H1 (cell line): ENCODE results near the gene SLC24A5. TPM values are rescaled to one million over a fixed set of nuclear protein-coding genes. Genes with fewer than 3 reads are reported as not detected.

Source experiments
- CTCF ChIA-PET: fragments of 300-600 bp; sonication (Branson Sonifier 250); formaldehyde crosslinking; loops from one replicate; lab custom pipeline; 2021; ENCODE audit not compliant: partially characterized antibody; lab: Charles Lee
- POLR2A ChIA-PET: fragments of 300-600 bp; sonication (Branson Sonifier 250); formaldehyde crosslinking; loops from one replicate; lab custom pipeline; 2021; ENCODE audit warnings: inconsistent platforms; ENCODE audit not compliant: partially characterized antibody; lab: Charles Lee
- DNase-seq, 2 experiments: peaks; one replicate each; pipeline versions ENCODE4 v3.0.0 to v3.0.0-alpha.2; 2010 to 2022; ENCODE audit warnings: low spot score in 2 of 2, low read depth in 1 of 2, mixed read lengths in 1 of 2
- FAIRE-seq: peaks from 2 replicates; lab custom pipeline; 2011; peaks lifted over from hg19 to GRCh38; lab: Jason Lieb, UNC
- H2AFZ ChIP-seq: 2 replicates; pipeline ENCODE4 v1.8.1; 2012; ENCODE audit warnings: low read length, inconsistent platforms
- H2AK5ac ChIP-seq: 2 replicates; pipeline ENCODE4 v1.6.1; 2013; ENCODE audit warnings: low read depth, low read length
- H2BK120ac ChIP-seq: replicated peaks from 2 replicates; pipeline ENCODE3; 2013; ENCODE audit warnings: low read depth, low read length, inconsistent platforms
- H2BK12ac ChIP-seq: 2 replicates; pipeline ENCODE4 v1.6.1; 2013; ENCODE audit warnings: low read depth, low read length
- H2BK15ac ChIP-seq: 2 replicates; pipeline ENCODE4 v1.6.1; 2013; ENCODE audit warnings: low read length
- H2BK20ac ChIP-seq: 2 replicates; pipeline ENCODE4 v1.6.1; 2013; ENCODE audit warnings: low read length
- H2BK5ac ChIP-seq: 2 replicates; pipeline ENCODE4 v1.6.1; 2013; ENCODE audit warnings: low read depth, low read length
- H3K14ac ChIP-seq: 2 replicates; pipeline ENCODE4 v1.6.1; 2013; ENCODE audit warnings: inconsistent platforms; ENCODE audit not compliant: insufficient read length
- H3K18ac ChIP-seq: 2 replicates; pipeline ENCODE4 v1.6.1; 2013; ENCODE audit warnings: low read length; ENCODE audit errors: extremely low read depth
- H3K23ac ChIP-seq: 2 replicates; pipeline ENCODE4 v1.6.1; 2013; ENCODE audit warnings: inconsistent platforms; ENCODE audit not compliant: insufficient read length
- H3K23me2 ChIP-seq: 2 replicates; pipeline ENCODE4 v1.6.1; 2013; ENCODE audit warnings: low read depth, low read length
- H3K27ac ChIP-seq: 2 replicates; pipeline ENCODE4 v1.6.1; 2011; ENCODE audit warnings: low read depth, low read length, inconsistent platforms
- H3K27me3 ChIP-seq, 4 experiments: replicated peaks in 1 of 4; 1 replicate in 1 of 4; 2 replicates in 3 of 4; pipeline versions ENCODE4 v1.6.1 to v1.8.1; 2011 to 2013; ENCODE audit warnings: low read length in 3 of 4, mild to moderate bottlenecking in 3 of 4, inconsistent platforms in 2 of 4, mixed read lengths in 2 of 4, moderate library complexity in 1 of 4; ENCODE audit not compliant: control insufficient read depth in 3 of 4, insufficient read depth in 3 of 4; ENCODE audit errors: extremely low read depth in 1 of 4
- H3K36me3 ChIP-seq, 4 experiments: 2 replicates each; pipeline versions ENCODE4 v1.6.1 to v1.8.1; 2011 to 2013; ENCODE audit warnings: mild to moderate bottlenecking in 4 of 4, low read length in 3 of 4, moderate library complexity in 2 of 4, control low read depth in 1 of 4, inconsistent platforms in 1 of 4; ENCODE audit not compliant: insufficient read depth in 4 of 4, control insufficient read depth in 2 of 4
- H3K4ac ChIP-seq: replicated peaks from 2 replicates; pipeline ENCODE3; 2013; ENCODE audit warnings: low read length, low read depth, mixed read lengths, inconsistent platforms; ENCODE audit not compliant: insufficient read length
- H3K4me1 ChIP-seq, 4 experiments: replicated peaks in 1 of 4; 1 replicate in 1 of 4; 2 replicates in 3 of 4; pipeline versions ENCODE4 v1.6.1 to v1.8.1; 2011 to 2013; ENCODE audit warnings: low read length in 3 of 4, inconsistent platforms in 2 of 4, mixed read lengths in 1 of 4; ENCODE audit not compliant: insufficient read depth in 4 of 4, control insufficient read depth in 3 of 4
- H3K4me2 ChIP-seq, 2 experiments: 2 replicates each; pipeline versions ENCODE4 v1.6.1 to v1.8.1; 2011 to 2013; ENCODE audit warnings: low read depth in 2 of 2, low read length in 2 of 2, control low read depth in 1 of 2, inconsistent platforms in 1 of 2, mild to moderate bottlenecking in 1 of 2; ENCODE audit not compliant: insufficient read depth in 1 of 2
- H3K4me3 ChIP-seq, 4 experiments: fragments of 200-600, 300-600 bp in 1 of 4; sonication (generic), shearing (Covaris generic), sonication (Bioruptor Twin) in 1 of 4; 2 replicates each; pipeline versions ENCODE4 v1.5.1 to v1.8.1; 2011 to 2016; ENCODE audit warnings: low read length in 4 of 4, low read depth in 3 of 4, control low read depth in 2 of 4, inconsistent platforms in 2 of 4, mild to moderate bottlenecking in 2 of 4, mixed read lengths in 1 of 4, moderate library complexity in 1 of 4; ENCODE audit not compliant: insufficient read depth in 2 of 4; ENCODE audit errors: extremely low read depth in 1 of 4
- H3K56ac ChIP-seq: replicated peaks from 2 replicates; pipeline ENCODE3; 2013; ENCODE audit warnings: low read depth, mild to moderate bottlenecking, mixed read lengths, low read length, inconsistent platforms; ENCODE audit not compliant: insufficient read length
- H3K79me1 ChIP-seq: 2 replicates; pipeline ENCODE4 v1.6.1; 2013; ENCODE audit warnings: low read depth, low read length, control low read depth
- H3K79me2 ChIP-seq, 2 experiments: 2 replicates each; pipeline versions ENCODE4 v1.6.1 to v1.8.1; 2012 to 2013; ENCODE audit warnings: low read length in 2 of 2, mild to moderate bottlenecking in 2 of 2, inconsistent platforms in 1 of 2; ENCODE audit not compliant: insufficient read depth in 2 of 2, control insufficient read depth in 1 of 2
- H3K9ac ChIP-seq, 4 experiments: replicated peaks in 1 of 4; 1 replicate in 1 of 4; 2 replicates in 3 of 4; pipeline versions ENCODE4 v1.6.1 to v1.8.1; 2011 to 2013; ENCODE audit warnings: low read depth in 3 of 4, low read length in 3 of 4, control low read depth in 2 of 4, mild to moderate bottlenecking in 2 of 4, moderate library complexity in 2 of 4, inconsistent platforms in 1 of 4; ENCODE audit errors: extremely low read depth in 1 of 4
- H3K9me3 ChIP-seq, 2 experiments: 2 replicates each; pipeline versions ENCODE4 v1.6.1 to v1.8.1; 2012 to 2013; ENCODE audit warnings: mild to moderate bottlenecking in 2 of 2, moderate library complexity in 2 of 2, control low read depth in 1 of 2, inconsistent platforms in 1 of 2, low read depth in 1 of 2, low read length in 1 of 2, mixed read lengths in 1 of 2; ENCODE audit not compliant: insufficient read depth in 2 of 2
- H4K20me1 ChIP-seq, 2 experiments: replicated peaks in 1 of 2; 2 replicates each; pipeline versions ENCODE3 to v1.8.1; 2011 to 2013; ENCODE audit warnings: inconsistent platforms in 2 of 2, low read length in 2 of 2, mild to moderate bottlenecking in 1 of 2; ENCODE audit not compliant: insufficient read depth in 2 of 2, control insufficient read depth in 1 of 2
- H4K5ac ChIP-seq: 2 replicates; pipeline ENCODE4 v1.6.1; 2013; ENCODE audit warnings: low read length, low read depth, mixed read lengths, inconsistent platforms; ENCODE audit not compliant: insufficient read length
- H4K8ac ChIP-seq: 2 replicates; pipeline ENCODE4 v1.8.0; 2013; ENCODE audit warnings: mild to moderate bottlenecking, moderate library complexity, low read length, inconsistent platforms; ENCODE audit not compliant: insufficient read depth; ENCODE audit errors: extremely low read depth
- H4K91ac ChIP-seq: replicated peaks from 2 replicates; pipeline ENCODE3; 2013; ENCODE audit warnings: low read length, mixed read lengths, inconsistent platforms; ENCODE audit not compliant: insufficient read length
- ASH2L ChIP-seq: fragments of 200-600, 300-600 bp; sonication (generic); IDR thresholded peaks from one replicate; pipeline ENCODE4 v1.7.1; 2017; ENCODE audit warnings: low read length
- ATF2 ChIP-seq: IDR thresholded peaks from 2 replicates; pipeline ENCODE4 v1.6.1; 2012; ENCODE audit warnings: low read length, inconsistent platforms
- BACH1 ChIP-seq: IDR thresholded peaks from 2 replicates; pipeline ENCODE4 v1.6.1; 2012; ENCODE audit warnings: low read length, improper control_type of control experiment
- GTF2F1 ChIP-seq: IDR thresholded peaks from 2 replicates; pipeline ENCODE4 v1.6.1; 2012; ENCODE audit warnings: low read depth, low read length, improper control_type of control experiment, borderline replicate concordance
- MAX ChIP-seq: IDR thresholded peaks from 2 replicates; pipeline ENCODE4 v1.6.1; 2012; ENCODE audit warnings: inconsistent platforms
- POLR2AphosphoS5 ChIP-seq: IDR thresholded peaks from 2 replicates; pipeline ENCODE4 v1.6.1; 2011; ENCODE audit warnings: low read depth, low read length
- RXRA ChIP-seq: IDR thresholded peaks from 2 replicates; pipeline ENCODE4 v1.6.1; 2011; ENCODE audit warnings: low read depth, mild to moderate bottlenecking, low read length, moderate library complexity; ENCODE audit not compliant: insufficient read depth
- SIX5 ChIP-seq: IDR thresholded peaks from 2 replicates; pipeline ENCODE4 v1.6.1; 2011; ENCODE audit warnings: mild to moderate bottlenecking, low read depth, low read length
- SP2 ChIP-seq: IDR thresholded peaks from 2 replicates; pipeline ENCODE4 v1.6.1; 2012; ENCODE audit warnings: mild to moderate bottlenecking, low read length, inconsistent platforms
- SUZ12 ChIP-seq: fragments of 200-600 bp; sonication (generic); IDR thresholded peaks from 2 replicates; pipeline ENCODE4 v1.6.1; 2012; ENCODE audit warnings: mild to moderate bottlenecking, inconsistent platforms, low read length, moderate library complexity, mixed read lengths
- TBP ChIP-seq: IDR thresholded peaks from 2 replicates; pipeline ENCODE4 v1.6.1; 2011; ENCODE audit warnings: low read depth, low read length, improper control_type of control experiment
- ZNF274 ChIP-seq: IDR thresholded peaks from 2 replicates; pipeline ENCODE4 v1.7.0; 2012; ENCODE audit warnings: low read length, borderline replicate concordance; ENCODE audit errors: extremely low read depth
- WGBS, 2 experiments: shearing (Covaris generic) in 1 of 2; methylation state at CpG; one replicate each; pipeline versions ENCODE4 v1.1.6 to v1.1.7; 2013 to 2015; ENCODE audit warnings: low lambda C conversion rate in 2 of 2, mixed read lengths in 2 of 2, inconsistent platforms in 1 of 2, low coverage in 1 of 2, missing lambda C conversion rate in 1 of 2; ENCODE audit not compliant: insufficient replicate concordance in 2 of 2, insufficient coverage in 1 of 2, insufficient read length in 1 of 2; ENCODE audit errors: extremely low coverage in 1 of 2, missing lambda C conversion rate in 1 of 2; 5-methylcytosine and 5-hydroxymethylcytosine counted together
- polyA plus RNA-seq, 7 experiments: library from polyadenylated mRNA; depleted of rRNA in 3 of 7; stranded (reverse) in 5 of 7; unstranded in 2 of 7; fragments of >200 nt in 5 of 7; fragments of 200-250 nt in 2 of 7; gene quantifications; 1 replicate in 5 of 7; 2 replicates in 1 of 7; 4 replicates in 1 of 7; pipeline versions ENCODE4 v1.2.1 to v1.2.3, GENCODE V29; 2011 to 2013; ENCODE audit warnings: missing spikeins in 2 of 7, mixed read lengths in 2 of 7
- total RNA-seq: library from RNA; stranded (reverse); fragmentation: NEBNext Ultra II Directional; extraction: Animal tissue kit (Norgen Biotek cat#: 25700); gene quantifications from 2 replicates; pipeline ENCODE4 v1.2.1, GENCODE V29; 2021

Gene SLC24A5
- total and polyA plus RNA-seq, 2 of the 8 experiments (the other 6 are each of a cell fraction or from before 2014, with no cell fraction given), result not detected

- Histone ChIP-seq H2BK20ac (no peak overlapping the region), H3K18ac (no peak overlapping the region), H3K27ac (no peak overlapping the region), H3K23me2 (no peaks in the 10 kb centered on the region), H4K8ac (no peak overlapping the region), H4K5ac (no peak overlapping the region), H3K56ac (no peak overlapping the region), H2AFZ (no peak overlapping the region), H4K20me1 (no peaks in the 10 kb centered on the region), H3K9me3 (no peaks in the 10 kb centered on the region), H3K4me1 (no peaks in the 10 kb centered on the region), H3K23ac (no peak overlapping the region), H4K91ac (no peak overlapping the region), H2BK5ac (no peak overlapping the region), H3K27me3 (no peaks in the 10 kb centered on the region), H3K4me3 (no peak overlapping the region), H3K9ac (no peak overlapping the region), H3K79me1 (no peaks in the 10 kb centered on the region), H2BK120ac (no peak overlapping the region), H3K4ac (no peak overlapping the region), H3K79me2 (no peaks in the 10 kb centered on the region), H3K36me3 (no peaks in the 10 kb centered on the region), H2AK5ac (no peak overlapping the region)
- ChIA-PET CTCF (interaction anchor here (3.8 kb wide), 1 partner anchor 10 kb away, joined by 13 read pairs; no protein-coding TSS in a partner anchor), POLR2A (interaction anchor here (1.6 kb wide), 1 partner anchor 13 kb away, joined by 4 read pairs; no protein-coding TSS in a partner anchor)
- DNase-seq, result no peak
- WGBS, 2 experiments, result 98% methylated on average over 4 of the region's 4 CpGs; no CpG with 5 or more reads in 1 of the 2 experiments
- TF ChIP-seq ATF2 (no peak), SIX5 (no peak), RXRA (no peak), BACH1 (no peak), MAX (no peak), SP2 (no peak), GTF2F1 (no peak), POLR2AphosphoS5 (no peak), ZNF274 (no peak), ASH2L (no peak), TBP (no peak), SUZ12 (no peak)
- TF ChIP-seq, all 59 proteins: peak for 0
- H3K4me2 ChIP-seq, result no peak overlapping the region
- H2BK12ac ChIP-seq, result no peak overlapping the region
- no peak overlapping the region for H3K14ac ChIP-seq
- no peak for FAIRE-seq
- no peak overlapping the region for H2BK15ac ChIP-seq
These were observed 46.9 kb upstream of the SLC24A5 start for GRCh38 chr15:48073881-48074280.
